Endothelial cell of umbilical vein (primary cell): ENCODE measurements around the gene CCBE1. TPM values are rescaled to one million over a fixed set of nuclear protein-coding genes. Genes with fewer than 3 reads are reported as not detected.

Experiments used
- BruUV-seq: library from RNA; stranded (reverse); fragments of 400-500 nt; replicated peaks from 2 replicates; lab custom pipeline; 2021; lab: Mats Ljungman, UMichigan
- CTCF ChIA-PET: fragments of 300-600, 350-600 bp; sonication (Branson Sonifier 250); formaldehyde crosslinking; loops from one replicate; lab custom pipeline; 2021; ENCODE audit warnings: antibody characterized with exemption, inconsistent platforms; lab: Charles Lee
- POLR2A ChIA-PET: fragments of 300-600, 350-600 bp; sonication (Branson Sonifier 250); formaldehyde crosslinking; loops from one replicate; lab custom pipeline; 2021; ENCODE audit warnings: antibody characterized with exemption, inconsistent platforms; lab: Charles Lee
- DNase-seq: peaks from one replicate; pipeline ENCODE4 v3.0.0-alpha.2; 2011; ENCODE audit warnings: low read depth, low spot score
- FAIRE-seq: peaks from 2 replicates; lab custom pipeline; 2011; peaks lifted over from hg19 to GRCh38; lab: Jason Lieb, UNC
- H2AFZ ChIP-seq: 2 replicates; pipeline ENCODE4 v1.6.0; 2012; ENCODE audit warnings: low read depth, low read length, control low read depth, inconsistent platforms
- H3K27ac ChIP-seq: 2 replicates; pipeline ENCODE4 v1.5.1; 2011; ENCODE audit warnings: low read depth, mild to moderate bottlenecking, control low read depth, low read length, moderate library complexity; ENCODE audit not compliant: insufficient read depth
- H3K27me3 ChIP-seq, 2 experiments: 2 replicates each; pipeline versions ENCODE4 v1.6.0 to v1.6.1; 2011; ENCODE audit warnings: low read length in 2 of 2, mixed read lengths in 1 of 2; ENCODE audit not compliant: control insufficient read depth in 2 of 2, insufficient read depth in 2 of 2
- H3K36me3 ChIP-seq, 2 experiments: 2 replicates in 1 of 2; 3 replicates in 1 of 2; pipeline ENCODE4 v1.5.1; 2011; ENCODE audit warnings: low read length in 2 of 2, mild to moderate bottlenecking in 1 of 2, moderate library complexity in 1 of 2; ENCODE audit not compliant: control insufficient read depth in 2 of 2, insufficient read depth in 2 of 2; ENCODE audit errors: extremely low read depth in 1 of 2
- H3K4me1 ChIP-seq: 3 replicates; pipeline ENCODE4 v1.5.1; 2011; ENCODE audit warnings: mild to moderate bottlenecking, low read length; ENCODE audit not compliant: control insufficient read depth, insufficient read depth; ENCODE audit errors: extremely low read depth
- H3K4me2 ChIP-seq: 2 replicates; pipeline ENCODE4 v1.6.1; 2011; ENCODE audit warnings: low read length, control low read depth, mixed read lengths; ENCODE audit not compliant: insufficient read depth
- H3K4me3 ChIP-seq, 3 experiments: fragments of 200-600 bp in 1 of 3; sonication (generic), shearing (Covaris generic) in 1 of 3; replicated peaks in 1 of 3; 2 replicates each; pipeline ENCODE4 v1.5.1; 2011 to 2016; ENCODE audit warnings: control low read depth in 3 of 3, low read length in 3 of 3, mild to moderate bottlenecking in 2 of 3, inconsistent platforms in 1 of 3, low read depth in 1 of 3, moderate library complexity in 1 of 3; ENCODE audit not compliant: insufficient read depth in 1 of 3
- H3K79me2 ChIP-seq: 2 replicates; pipeline ENCODE4 v1.6.0; 2012; ENCODE audit warnings: low read length, inconsistent platforms; ENCODE audit not compliant: control insufficient read depth, insufficient read depth
- H3K9ac ChIP-seq: replicated peaks from 2 replicates; pipeline ENCODE3; 2011; ENCODE audit warnings: low read length, control low read depth; ENCODE audit not compliant: insufficient read depth; ENCODE audit errors: extremely low read depth
- H3K9me1 ChIP-seq: replicated peaks from 3 replicates; pipeline ENCODE4 v1.6.0; 2011; ENCODE audit warnings: mild to moderate bottlenecking, low read length; ENCODE audit not compliant: control insufficient read depth, insufficient read depth; ENCODE audit errors: extremely low read depth
- H3K9me3 ChIP-seq: replicated peaks from 2 replicates; pipeline ENCODE4 v1.5.1; 2012; ENCODE audit warnings: low read length, inconsistent platforms; ENCODE audit not compliant: control insufficient read depth, insufficient read depth
- H4K20me1 ChIP-seq: replicated peaks from 2 replicates; pipeline ENCODE3; 2011; ENCODE audit warnings: mild to moderate bottlenecking, low read length; ENCODE audit not compliant: control insufficient read depth, insufficient read depth; ENCODE audit errors: extremely low read depth
- CTCF ChIP-seq, 2 donors: IDR thresholded peaks; 1 replicate in 1 of 2; 2 replicates in 1 of 2; pipeline ENCODE4 v1.5.1; 2011; ENCODE audit warnings: low read length in 2 of 2, mild to moderate bottlenecking in 2 of 2, moderate library complexity in 2 of 2, control low read depth in 1 of 2, inconsistent platforms in 1 of 2, low read depth in 1 of 2; ENCODE audit not compliant: insufficient read depth in 1 of 2; ENCODE audit errors: extremely low read depth in 1 of 2
- EZH2 ChIP-seq: IDR thresholded peaks from 2 replicates; pipeline ENCODE4 v1.6.1; 2012; ENCODE audit warnings: borderline replicate concordance, low read depth, mild to moderate bottlenecking, moderate library complexity, low read length, inconsistent platforms; ENCODE audit not compliant: severe bottlenecking
- FOS ChIP-seq: IDR thresholded peaks from 2 replicates; pipeline ENCODE4 v1.6.1; 2011; ENCODE audit warnings: mild to moderate bottlenecking, low read length, moderate library complexity, borderline replicate concordance; ENCODE audit not compliant: insufficient read depth
- GATA2 ChIP-seq: IDR thresholded peaks from 2 replicates; pipeline ENCODE4 v1.7.0; 2011; ENCODE audit warnings: low read depth, mild to moderate bottlenecking, moderate library complexity, mixed read lengths, low read length; ENCODE audit not compliant: insufficient read length, insufficient read depth
- JUN ChIP-seq: IDR thresholded peaks from 2 replicates; pipeline ENCODE4 v1.6.1; 2011; ENCODE audit warnings: borderline replicate concordance, low read depth; ENCODE audit not compliant: insufficient read length, insufficient read depth
- MAX ChIP-seq: IDR thresholded peaks from 2 replicates; pipeline ENCODE4 v1.6.1; 2011; ENCODE audit not compliant: insufficient read depth, insufficient read length
- MYC ChIP-seq: IDR thresholded peaks from one replicate; pipeline ENCODE4 v1.6.1; 2011; ENCODE audit warnings: mild to moderate bottlenecking, low read depth, low read length
- POLR2A ChIP-seq: IDR thresholded peaks from 2 replicates; pipeline ENCODE4 v1.6.1; 2012; ENCODE audit warnings: low read depth, mild to moderate bottlenecking, control low read depth, low read length
- POLR2AphosphoS5 ChIP-seq: IDR thresholded peaks from 2 replicates; pipeline ENCODE4 v1.6.1; 2012; ENCODE audit warnings: low read depth, mild to moderate bottlenecking, control low read depth, low read length, moderate library complexity; ENCODE audit not compliant: insufficient read depth
- dilution Hi-C: fragments of 300-500 bp; cut with MboI; formaldehyde crosslinking; loops from one replicate; pipeline ENCODE4 v1.15.0; 2019; ENCODE audit warnings: low sequenced_read_pairs; ENCODE audit not compliant: extremely low pct_ligation_motif_present
- intact Hi-C: fragments of 100-400 bp; cut with micrococcal nuclease; formaldehyde crosslinking; loops from one replicate; pipeline ENCODE4 v1.10.0; 2022
- polyA plus RNA-seq, 4 experiments: library from polyadenylated mRNA; depleted of rRNA in 3 of 4; stranded (reverse) in 3 of 4; unstranded in 1 of 4; fragments of >200 nt; gene quantifications; 2 replicates each; pipeline versions ENCODE4 v1.2.1 to v1.2.3, GENCODE V29; 2011 to 2012; ENCODE audit warnings: missing spikeins in 1 of 4
- total RNA-seq: library from RNA; stranded (reverse); gene quantifications from 2 replicates; pipeline ENCODE4 v1.2.3, GENCODE V29; 2021

CCBE1 gene
- total and polyA plus RNA-seq, 2 donors (not counting 3 experiments of a cell fraction or from before 2014, with no cell fraction given): 0.04 TPM; not detected in 1

DNA sequence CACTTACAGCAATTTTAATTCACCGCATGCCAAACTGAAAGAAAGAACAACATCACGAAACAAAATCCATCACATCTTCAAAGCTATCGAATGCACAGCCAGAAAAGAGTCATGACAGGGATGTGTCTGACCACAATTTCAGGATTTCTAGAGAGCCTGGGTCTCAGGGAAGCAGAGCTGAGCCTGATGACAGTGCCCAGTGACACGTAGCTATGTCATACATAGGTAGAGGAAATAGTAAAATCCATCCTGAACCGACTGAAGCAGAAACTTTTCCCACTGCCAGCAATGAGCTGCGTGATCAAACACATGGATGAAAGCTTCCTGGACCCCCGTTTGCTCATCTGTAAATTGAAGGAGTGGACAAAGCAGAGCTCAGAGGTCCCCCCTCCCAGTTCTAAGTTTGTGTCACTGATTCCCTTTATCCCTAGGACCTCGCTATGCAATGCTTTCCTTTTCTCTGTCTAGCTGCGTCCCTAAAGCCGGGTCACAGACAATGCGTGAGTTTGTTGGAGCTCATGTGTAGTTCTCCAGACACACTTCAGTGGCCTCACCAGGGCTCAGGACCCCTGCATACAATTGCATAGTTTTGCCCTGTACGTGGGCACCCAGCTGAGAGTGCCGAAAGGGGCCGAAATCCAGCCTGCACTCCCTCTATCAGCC is 37.6 kb downstream of the CCBE1 start:
- ChIA-PET POLR2A (no interaction called here), CTCF (interaction anchor here (0.6 to 2.4 kb wide), 7 partner anchors 9 to 206 kb away, joined by 3 to 16 read pairs (median 4); partner anchors contain the start of gene CCBE1)
- no peak overlapping the region for H3K4me3 ChIP-seq
- no peak for DNase-seq
- BruUV-seq: no TSS peak
- H3K36me3 ChIP-seq: no peaks in the 10 kb centered on the region
- intact Hi-C loops: no loop called here
- no peak for FAIRE-seq
- no peaks in the 10 kb centered on the region for H3K9me3 ChIP-seq
- dilution Hi-C loops: no loop called here
- H3K4me2 ChIP-seq: no peak overlapping the region
- H3K79me2 ChIP-seq: no peaks in the 10 kb centered on the region
- no peak overlapping the region for H3K9ac ChIP-seq
- no peak overlapping the region for H3K27ac ChIP-seq
- H2AFZ ChIP-seq: no peak overlapping the region
- H3K9me1 ChIP-seq: no peaks in the 10 kb centered on the region
- TF ChIP-seq JUN (no peak), POLR2A (no peak), GATA2 (no peak), POLR2AphosphoS5 (no peak), FOS (no peak), MAX (no peak), MYC (no peak), EZH2 (no peak), CTCF (IDR thresholded peaks at IDR 0.05; ENCODE audit: extremely low read depth in 1 of 2, insufficient read depth in 1 of 2, low read depth in 1 of 2, low read length in 2 of 2) (no peak)
- no peaks in the 10 kb centered on the region for H4K20me1 ChIP-seq
- H3K4me1 ChIP-seq: no peaks in the 10 kb centered on the region
- no peaks in the 10 kb centered on the region for H3K27me3 ChIP-seq
